GM18505 (cell line): Measurements from ENCODE around the gene DCTN3.

Experiments
- ATAC-seq: cut with Tn5 transposase; IDR thresholded peaks from one replicate; pipeline ENCODE4 v1.9.1; 2021; ENCODE audit not compliant: unreplicated experiment
- POLR2A ChIP-seq: IDR thresholded peaks from 4 replicates; pipeline ENCODE4 v1.6.1; 2011; ENCODE audit warnings: borderline replicate concordance; ENCODE audit not compliant: insufficient read depth, insufficient read length; ENCODE audit errors: extremely low read depth

The DCTN3 gene

GRCh38 chr9:34624475-34625185, 4.3 kb upstream of the DCTN3 start:
- no peak for TF ChIP-seq POLR2A
- ATAC-seq, result no peak

DNA sequence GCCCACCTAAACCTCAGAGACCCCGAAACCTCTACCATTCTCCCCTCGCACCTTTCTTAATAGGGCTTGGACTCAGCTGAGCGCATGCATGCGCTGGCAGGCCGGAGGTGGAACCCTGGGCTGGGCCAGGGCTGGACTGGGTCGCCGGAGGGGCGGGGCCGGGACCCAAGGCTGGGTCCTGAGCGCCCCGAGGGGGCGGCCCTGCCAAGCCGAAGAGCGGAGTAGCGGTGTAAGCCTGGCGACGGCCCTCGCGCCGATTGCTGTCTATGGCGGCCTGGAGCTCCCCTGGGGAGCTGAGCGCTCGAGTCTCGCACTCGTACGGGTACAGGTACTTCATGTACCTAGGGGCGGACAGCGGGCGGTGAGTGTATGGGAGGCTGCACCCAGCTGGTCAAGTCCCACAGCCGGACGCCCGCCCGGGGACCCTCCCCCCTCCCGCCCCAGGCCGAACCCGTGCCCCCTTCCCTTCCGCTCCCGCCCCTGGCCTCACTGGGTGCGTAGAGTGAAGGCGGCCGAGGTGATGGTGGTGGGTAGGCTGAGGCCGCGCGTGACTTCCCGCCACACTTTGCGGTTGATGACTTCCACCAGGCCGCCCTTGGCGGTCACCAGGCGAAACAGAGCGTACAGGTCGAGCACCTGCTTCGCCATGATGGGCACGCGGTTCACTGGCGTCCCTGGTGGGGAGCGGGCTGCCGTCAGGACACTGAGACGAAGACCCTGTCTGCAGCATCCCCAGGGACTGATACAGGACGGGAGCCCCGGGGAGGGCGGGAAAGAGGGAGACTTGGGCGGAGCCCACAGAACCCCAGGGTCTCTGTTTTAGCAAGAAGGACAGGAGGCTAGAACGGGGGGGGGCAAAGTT, 3.3 kb upstream of the DCTN3 start:
- no peak for ATAC-seq
- TF ChIP-seq POLR2A, result no peak

DNA sequence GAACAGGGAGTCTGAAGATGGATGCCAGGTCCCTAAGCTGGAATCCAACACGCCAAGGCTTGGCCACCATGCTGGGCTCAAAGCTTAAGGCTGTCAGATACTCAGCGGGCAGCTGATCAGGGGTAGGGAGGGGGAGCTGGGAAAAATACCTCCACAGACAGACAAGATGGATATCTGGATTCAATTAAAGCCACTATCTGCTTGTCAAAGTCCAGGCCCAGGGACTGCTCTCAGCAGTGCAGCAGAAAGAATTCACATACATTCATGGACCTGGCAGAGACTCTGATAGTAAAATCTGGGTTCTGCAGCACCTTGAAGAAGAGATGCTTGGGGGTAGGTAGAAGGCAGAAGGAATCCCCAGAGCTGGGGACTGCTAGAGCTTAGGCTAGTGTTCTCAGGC, 5.2 kb downstream of the DCTN3 start:
- ATAC-seq, result no peak
- TF ChIP-seq POLR2A, result no peak

DNA sequence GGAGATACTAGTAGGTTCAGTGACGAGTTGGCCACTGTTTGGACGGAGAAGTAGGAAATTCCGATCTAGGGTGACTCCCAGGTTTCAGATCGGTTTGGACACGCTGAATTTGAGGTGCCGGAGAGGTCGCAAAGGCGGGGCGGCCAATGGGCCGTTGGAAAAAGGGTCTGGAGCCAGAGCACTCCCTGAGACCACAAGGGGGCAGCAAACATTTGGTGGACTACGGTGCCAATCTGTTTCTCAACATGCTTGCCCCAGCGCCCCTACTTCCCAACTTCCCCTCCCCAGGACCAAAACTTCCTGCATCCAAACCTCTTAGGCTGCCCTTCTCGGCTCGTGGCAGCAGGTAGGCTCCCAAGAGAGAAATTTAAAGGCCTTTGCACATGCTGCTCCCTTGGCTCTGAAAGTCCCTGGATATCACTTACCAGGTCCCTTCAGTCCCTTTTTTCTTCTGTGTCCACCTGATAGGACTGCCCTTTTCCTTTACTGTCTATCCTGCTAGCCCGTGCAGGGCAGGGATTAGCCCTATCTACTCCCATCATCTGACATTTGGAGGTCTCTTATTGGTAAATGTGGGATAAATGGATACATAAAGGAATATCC, 7.4 kb downstream of the DCTN3 start:
- no peak for ATAC-seq
- TF ChIP-seq POLR2A, result no peak

DNA sequence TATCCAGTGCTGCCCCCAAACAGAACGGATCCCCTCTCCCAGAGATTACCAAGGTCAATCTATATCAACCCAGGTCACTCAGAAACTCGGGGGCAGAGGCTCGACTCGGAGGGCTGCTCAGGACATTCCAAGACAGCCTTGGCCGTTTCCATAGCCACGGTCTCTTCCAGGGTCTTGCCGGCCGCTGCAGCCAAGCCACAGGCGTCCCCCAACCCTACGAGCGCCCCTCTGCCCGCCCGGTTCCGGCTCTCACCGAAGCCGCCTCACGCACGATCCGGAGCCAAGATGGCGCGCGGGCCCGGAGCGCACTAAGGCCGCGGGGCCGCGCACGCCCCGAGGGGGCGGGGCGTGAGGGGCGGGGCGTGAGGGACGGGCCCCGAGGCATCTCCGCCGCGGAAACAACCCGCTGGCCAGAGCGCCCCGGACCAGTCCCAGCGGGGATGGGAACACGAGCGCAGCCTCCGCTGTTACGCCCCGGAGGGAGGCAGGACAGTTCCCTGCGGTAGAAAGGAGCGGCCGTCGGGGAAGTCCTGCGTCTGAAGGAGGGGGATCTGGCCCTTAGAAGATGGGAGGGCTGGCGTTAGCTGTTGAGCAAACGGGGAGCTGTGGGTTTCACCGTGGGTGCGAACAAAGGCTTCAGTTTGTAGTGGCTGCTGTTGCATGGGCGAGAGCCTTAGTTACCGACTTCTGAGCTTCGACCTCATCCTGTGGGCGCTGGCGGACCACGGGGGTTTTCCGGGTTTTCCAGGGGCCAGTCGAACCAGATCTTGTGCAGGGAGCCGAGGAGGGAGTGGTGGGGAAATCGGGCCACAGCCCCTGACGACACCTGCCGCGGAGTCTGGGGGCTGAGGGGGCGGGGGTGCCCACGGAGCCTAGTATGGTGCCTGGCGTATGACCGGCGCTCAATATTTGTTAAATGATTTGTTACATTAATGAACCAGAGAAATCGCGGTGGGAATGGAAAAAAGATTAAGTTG, 8.2 kb downstream of the DCTN3 start, which contains the start of gene RPP25L:
Gene RPP25L (minus strand): TSS at position 287 of the 977 bp plus-strand sequence. CDS start 801 bp downstream, outside the sequence.
- TF ChIP-seq POLR2A, result peak; percentile 93

DNA sequence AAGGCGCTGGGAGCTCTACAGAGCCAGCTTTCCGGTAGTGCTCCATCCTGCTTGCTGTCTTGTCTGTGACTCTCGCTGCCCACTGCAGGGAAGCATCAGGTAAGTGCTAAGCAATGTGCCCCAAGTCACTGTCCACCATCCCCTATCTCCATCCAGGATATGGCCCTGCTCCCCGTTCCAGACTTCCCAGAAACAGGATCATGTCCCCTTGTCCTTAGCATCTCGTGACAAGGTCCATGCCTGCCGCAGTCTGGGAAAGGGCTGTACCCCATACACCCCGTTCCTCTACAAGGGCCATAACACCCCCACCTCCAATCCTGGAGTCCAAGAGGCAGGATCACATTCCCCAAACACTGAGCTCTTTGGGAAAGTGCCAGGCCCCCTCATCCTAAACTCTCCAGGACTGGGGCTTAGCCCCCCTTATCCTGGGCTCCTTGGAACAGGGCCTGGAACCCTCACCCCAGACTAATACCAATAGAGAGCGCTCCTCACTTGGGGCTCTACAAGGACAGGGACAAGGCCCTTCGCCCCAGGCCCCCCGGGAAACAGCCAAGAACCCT, 9.0 kb downstream of the DCTN3 start:
- no peak for ATAC-seq
- no peak for TF ChIP-seq POLR2A

More for the DNA sequence above, 8.2 kb downstream of the DCTN3 start, which contains the start of gene RPP25L:
- ATAC-seq, result peak; percentile 93

GRCh38 chr9:34610434-34611206, 9.7 kb downstream of the DCTN3 start:
- no peak for TF ChIP-seq POLR2A
- ATAC-seq, result no peak

DNA sequence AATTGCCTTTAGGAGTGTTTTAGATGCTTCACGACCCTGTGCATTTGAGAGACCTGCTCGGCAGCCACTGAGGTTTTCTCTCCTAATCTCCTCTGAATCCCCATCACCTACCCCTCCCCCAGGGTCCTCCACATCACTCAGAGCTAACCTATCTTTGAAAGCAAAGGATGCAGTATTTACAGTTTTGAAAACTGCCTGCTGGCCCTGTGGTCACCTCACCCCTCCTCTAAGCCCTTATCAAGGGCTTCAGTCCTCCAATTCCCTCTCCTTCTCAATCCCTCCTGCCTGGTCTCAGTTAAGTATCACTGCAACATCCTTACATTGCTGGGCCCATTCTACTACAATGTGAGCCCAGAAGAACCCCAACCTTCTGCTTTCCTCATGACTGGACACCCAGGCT, 13.0 kb downstream of the DCTN3 start:
- TF ChIP-seq POLR2A, result no peak
- no peak for ATAC-seq

DNA sequence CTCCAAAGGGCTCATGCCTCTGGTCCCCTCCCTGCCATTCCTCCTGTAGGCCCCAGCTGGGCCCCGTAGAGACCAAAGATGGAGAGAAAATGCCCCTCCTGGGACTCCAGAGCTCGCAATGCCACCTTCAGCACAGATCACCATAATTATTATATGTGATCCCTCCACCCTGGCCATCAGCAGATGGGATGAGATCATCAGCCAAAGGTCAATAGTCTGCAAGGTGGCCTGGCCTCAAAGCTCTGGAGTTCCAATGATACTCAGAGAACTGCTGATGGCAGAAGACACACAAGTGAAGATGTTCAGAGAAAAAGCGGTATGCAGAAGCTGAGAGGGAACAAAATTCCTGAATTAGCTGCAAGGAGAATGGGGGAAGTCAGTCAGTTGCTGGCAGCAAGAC, 13.4 kb downstream of the DCTN3 start:
- TF ChIP-seq POLR2A, result no peak
- no peak for ATAC-seq

GRCh38 chr9:34606190-34606589, 14.1 kb downstream of the DCTN3 start:
- no peak for ATAC-seq
- no peak for TF ChIP-seq POLR2A

GRCh38 chr9:34603610-34604231, 16.6 kb downstream of the DCTN3 start:
- TF ChIP-seq POLR2A, result no peak
- no peak for ATAC-seq

- ATAC-seq, result no peak
- TF ChIP-seq POLR2A, result no peak
Measured at GRCh38 chr9:34601937-34602573, 18.2 kb downstream of the DCTN3 start.
